Activated CD8-positive, alpha-beta memory T cell treated with anti-CD3 and anti-CD28 coated beads, Interleukin-2, amount 50 U/mL, for 1 hour (primary cell): ENCODE data around the gene PLPP1.
"Not testable (repeated sequence)": the region's sequence is repeated elsewhere in the genome, so short reads cannot be mapped to it uniquely, and the experiment has no call there.

Experiments used
- DNase-seq: peaks from one replicate; pipeline ENCODE4 v3.0.0-alpha.2; 2020; ENCODE audit errors: extremely low read depth

Gene PLPP1

GRCh38 chr5:55546947-55547346 is 12.2 kb upstream of the PLPP1 start:
- no peak for DNase-seq

- DNase-seq: no peak
Observed at GRCh38 chr5:55544341-55544740, 9.6 kb upstream of the PLPP1 start.

- no peak for DNase-seq
Observed at GRCh38 chr5:55541056-55541635, 6.4 kb upstream of the PLPP1 start.

GRCh38 chr5:55540525-55540924 is 5.8 kb upstream of the PLPP1 start:
- DNase-seq: no peak

GRCh38 chr5:55540024-55540423 is 5.3 kb upstream of the PLPP1 start:
- DNase-seq: no peak

- no peak for DNase-seq
Observed at GRCh38 chr5:55538661-55539060, 3.9 kb upstream of the PLPP1 start.

- not testable (repeated sequence) for DNase-seq
Observed at GRCh38 chr5:55537315-55537714, 2.6 kb upstream of the PLPP1 start.

GRCh38 chr5:55535199-55535905 is 588 bp upstream of the PLPP1 start:
- no peak for DNase-seq

GRCh38 chr5:55533521-55534435 is 986 bp downstream of the PLPP1 start:
- DNase-seq: no peak

- DNase-seq: no peak
Observed at GRCh38 chr5:55530669-55531068, 4.1 kb downstream of the PLPP1 start.

- no peak for DNase-seq
Observed at GRCh38 chr5:55524816-55525215, 9.9 kb downstream of the PLPP1 start.

- DNase-seq: no peak
Observed at GRCh38 chr5:55523293-55523692, 11.5 kb downstream of the PLPP1 start.

GRCh38 chr5:55521881-55522280 is 12.9 kb downstream of the PLPP1 start:
- DNase-seq: no peak

GRCh38 chr5:55520117-55520839 is 14.5 kb downstream of the PLPP1 start:
- DNase-seq: no peak

GRCh38 chr5:55518831-55519390 is 15.9 kb downstream of the PLPP1 start:
- DNase-seq: no peak

- DNase-seq: no peak
Observed at GRCh38 chr5:55517804-55518203, 17.0 kb downstream of the PLPP1 start.

GRCh38 chr5:55511010-55511409 is 23.8 kb downstream of the PLPP1 start:
- no peak for DNase-seq

- no peak for DNase-seq
Observed at GRCh38 chr5:55510523-55510880, 24.3 kb downstream of the PLPP1 start.

GRCh38 chr5:55509796-55510522 is 24.8 kb downstream of the PLPP1 start:
- no peak for DNase-seq

- no peak for DNase-seq
Observed at GRCh38 chr5:55509097-55509496, 25.7 kb downstream of the PLPP1 start.

- no peak for DNase-seq
Observed at GRCh38 chr5:55507574-55507973, 27.2 kb downstream of the PLPP1 start.
